H1 (cell line): ENCODE data around the gene OTOS. TPM values are rescaled to one million over a fixed set of nuclear protein-coding genes. Genes with fewer than 3 reads are reported as not detected.
A peak's percentile ranks its signal among the peaks of the same experiment; 100 is the strongest.

Source experiments
- CTCF ChIA-PET: fragments of 300-600 bp; sonication (Branson Sonifier 250); formaldehyde crosslinking; loops from one replicate; lab custom pipeline; 2021; ENCODE audit not compliant: partially characterized antibody; lab: Charles Lee
- POLR2A ChIA-PET: fragments of 300-600 bp; sonication (Branson Sonifier 250); formaldehyde crosslinking; loops from one replicate; lab custom pipeline; 2021; ENCODE audit warnings: inconsistent platforms; ENCODE audit not compliant: partially characterized antibody; lab: Charles Lee
- DNase-seq, 2 experiments: peaks; one replicate each; pipeline versions ENCODE4 v3.0.0 to v3.0.0-alpha.2; 2010 to 2022; ENCODE audit warnings: low spot score in 2 of 2, low read depth in 1 of 2, mixed read lengths in 1 of 2
- FAIRE-seq: peaks from 2 replicates; lab custom pipeline; 2011; peaks lifted over from hg19 to GRCh38; lab: Jason Lieb, UNC
- H2AFZ ChIP-seq: 2 replicates; pipeline ENCODE4 v1.8.1; 2012; ENCODE audit warnings: low read length, inconsistent platforms
- H2AK5ac ChIP-seq: 2 replicates; pipeline ENCODE4 v1.6.1; 2013; ENCODE audit warnings: low read depth, low read length
- H2BK120ac ChIP-seq: replicated peaks from 2 replicates; pipeline ENCODE3; 2013; ENCODE audit warnings: low read depth, low read length, inconsistent platforms
- H2BK12ac ChIP-seq: 2 replicates; pipeline ENCODE4 v1.6.1; 2013; ENCODE audit warnings: low read depth, low read length
- H2BK15ac ChIP-seq: 2 replicates; pipeline ENCODE4 v1.6.1; 2013; ENCODE audit warnings: low read length
- H2BK20ac ChIP-seq: 2 replicates; pipeline ENCODE4 v1.6.1; 2013; ENCODE audit warnings: low read length
- H2BK5ac ChIP-seq: 2 replicates; pipeline ENCODE4 v1.6.1; 2013; ENCODE audit warnings: low read depth, low read length
- H3K14ac ChIP-seq: 2 replicates; pipeline ENCODE4 v1.6.1; 2013; ENCODE audit warnings: inconsistent platforms; ENCODE audit not compliant: insufficient read length
- H3K18ac ChIP-seq: 2 replicates; pipeline ENCODE4 v1.6.1; 2013; ENCODE audit warnings: low read length; ENCODE audit errors: extremely low read depth
- H3K23ac ChIP-seq: 2 replicates; pipeline ENCODE4 v1.6.1; 2013; ENCODE audit warnings: inconsistent platforms; ENCODE audit not compliant: insufficient read length
- H3K23me2 ChIP-seq: 2 replicates; pipeline ENCODE4 v1.6.1; 2013; ENCODE audit warnings: low read depth, low read length
- H3K27ac ChIP-seq: 2 replicates; pipeline ENCODE4 v1.6.1; 2011; ENCODE audit warnings: low read depth, low read length, inconsistent platforms
- H3K27me3 ChIP-seq, 4 experiments: replicated peaks in 1 of 4; 1 replicate in 1 of 4; 2 replicates in 3 of 4; pipeline versions ENCODE4 v1.6.1 to v1.8.1; 2011 to 2013; ENCODE audit warnings: low read length in 3 of 4, mild to moderate bottlenecking in 3 of 4, inconsistent platforms in 2 of 4, mixed read lengths in 2 of 4, moderate library complexity in 1 of 4; ENCODE audit not compliant: control insufficient read depth in 3 of 4, insufficient read depth in 3 of 4; ENCODE audit errors: extremely low read depth in 1 of 4
- H3K36me3 ChIP-seq, 4 experiments: 2 replicates each; pipeline versions ENCODE4 v1.6.1 to v1.8.1; 2011 to 2013; ENCODE audit warnings: mild to moderate bottlenecking in 4 of 4, low read length in 3 of 4, moderate library complexity in 2 of 4, control low read depth in 1 of 4, inconsistent platforms in 1 of 4; ENCODE audit not compliant: insufficient read depth in 4 of 4, control insufficient read depth in 2 of 4
- H3K4ac ChIP-seq: replicated peaks from 2 replicates; pipeline ENCODE3; 2013; ENCODE audit warnings: low read length, low read depth, mixed read lengths, inconsistent platforms; ENCODE audit not compliant: insufficient read length
- H3K4me1 ChIP-seq, 4 experiments: replicated peaks in 1 of 4; 1 replicate in 1 of 4; 2 replicates in 3 of 4; pipeline versions ENCODE4 v1.6.1 to v1.8.1; 2011 to 2013; ENCODE audit warnings: low read length in 3 of 4, inconsistent platforms in 2 of 4, mixed read lengths in 1 of 4; ENCODE audit not compliant: insufficient read depth in 4 of 4, control insufficient read depth in 3 of 4
- H3K4me2 ChIP-seq, 2 experiments: 2 replicates each; pipeline versions ENCODE4 v1.6.1 to v1.8.1; 2011 to 2013; ENCODE audit warnings: low read depth in 2 of 2, low read length in 2 of 2, control low read depth in 1 of 2, inconsistent platforms in 1 of 2, mild to moderate bottlenecking in 1 of 2; ENCODE audit not compliant: insufficient read depth in 1 of 2
- H3K4me3 ChIP-seq, 4 experiments: fragments of 200-600, 300-600 bp in 1 of 4; sonication (generic), shearing (Covaris generic), sonication (Bioruptor Twin) in 1 of 4; 2 replicates each; pipeline versions ENCODE4 v1.5.1 to v1.8.1; 2011 to 2016; ENCODE audit warnings: low read length in 4 of 4, low read depth in 3 of 4, control low read depth in 2 of 4, inconsistent platforms in 2 of 4, mild to moderate bottlenecking in 2 of 4, mixed read lengths in 1 of 4, moderate library complexity in 1 of 4; ENCODE audit not compliant: insufficient read depth in 2 of 4; ENCODE audit errors: extremely low read depth in 1 of 4
- H3K56ac ChIP-seq: replicated peaks from 2 replicates; pipeline ENCODE3; 2013; ENCODE audit warnings: low read depth, mild to moderate bottlenecking, mixed read lengths, low read length, inconsistent platforms; ENCODE audit not compliant: insufficient read length
- H3K79me1 ChIP-seq: 2 replicates; pipeline ENCODE4 v1.6.1; 2013; ENCODE audit warnings: low read depth, low read length, control low read depth
- H3K79me2 ChIP-seq, 2 experiments: 2 replicates each; pipeline versions ENCODE4 v1.6.1 to v1.8.1; 2012 to 2013; ENCODE audit warnings: low read length in 2 of 2, mild to moderate bottlenecking in 2 of 2, inconsistent platforms in 1 of 2; ENCODE audit not compliant: insufficient read depth in 2 of 2, control insufficient read depth in 1 of 2
- H3K9ac ChIP-seq, 4 experiments: replicated peaks in 1 of 4; 1 replicate in 1 of 4; 2 replicates in 3 of 4; pipeline versions ENCODE4 v1.6.1 to v1.8.1; 2011 to 2013; ENCODE audit warnings: low read depth in 3 of 4, low read length in 3 of 4, control low read depth in 2 of 4, mild to moderate bottlenecking in 2 of 4, moderate library complexity in 2 of 4, inconsistent platforms in 1 of 4; ENCODE audit errors: extremely low read depth in 1 of 4
- H3K9me3 ChIP-seq, 2 experiments: 2 replicates each; pipeline versions ENCODE4 v1.6.1 to v1.8.1; 2012 to 2013; ENCODE audit warnings: mild to moderate bottlenecking in 2 of 2, moderate library complexity in 2 of 2, control low read depth in 1 of 2, inconsistent platforms in 1 of 2, low read depth in 1 of 2, low read length in 1 of 2, mixed read lengths in 1 of 2; ENCODE audit not compliant: insufficient read depth in 2 of 2
- H4K20me1 ChIP-seq, 2 experiments: replicated peaks in 1 of 2; 2 replicates each; pipeline versions ENCODE3 to v1.8.1; 2011 to 2013; ENCODE audit warnings: inconsistent platforms in 2 of 2, low read length in 2 of 2, mild to moderate bottlenecking in 1 of 2; ENCODE audit not compliant: insufficient read depth in 2 of 2, control insufficient read depth in 1 of 2
- H4K5ac ChIP-seq: 2 replicates; pipeline ENCODE4 v1.6.1; 2013; ENCODE audit warnings: low read length, low read depth, mixed read lengths, inconsistent platforms; ENCODE audit not compliant: insufficient read length
- H4K8ac ChIP-seq: 2 replicates; pipeline ENCODE4 v1.8.0; 2013; ENCODE audit warnings: mild to moderate bottlenecking, moderate library complexity, low read length, inconsistent platforms; ENCODE audit not compliant: insufficient read depth; ENCODE audit errors: extremely low read depth
- H4K91ac ChIP-seq: replicated peaks from 2 replicates; pipeline ENCODE3; 2013; ENCODE audit warnings: low read length, mixed read lengths, inconsistent platforms; ENCODE audit not compliant: insufficient read length
- CHD1 ChIP-seq: IDR thresholded peaks from 2 replicates; pipeline ENCODE4 v1.6.1; 2012; ENCODE audit warnings: low read depth, low read length, improper control_type of control experiment
- CHD2 ChIP-seq: IDR thresholded peaks from 2 replicates; pipeline ENCODE4 v1.6.1; 2012; ENCODE audit warnings: low read length, improper control_type of control experiment
- EGR1 ChIP-seq: IDR thresholded peaks from 2 replicates; pipeline ENCODE4 v1.6.1; 2011; ENCODE audit warnings: low read depth, low read length, borderline replicate concordance
- GABPA ChIP-seq: IDR thresholded peaks from 2 replicates; pipeline ENCODE4 v1.6.1; 2011; ENCODE audit warnings: mild to moderate bottlenecking, low read length, moderate library complexity, borderline replicate concordance; ENCODE audit not compliant: insufficient read depth
- MAFK ChIP-seq: IDR thresholded peaks from 2 replicates; pipeline ENCODE4 v1.6.1; 2012; ENCODE audit warnings: low read depth, mild to moderate bottlenecking, improper control_type of control experiment, low read length
- RAD21 ChIP-seq, 2 experiments: IDR thresholded peaks in 1 of 2; conservative IDR thresholded peaks in 1 of 2; 2 replicates each; pipeline ENCODE4 v1.6.1; 2011; ENCODE audit warnings: low read depth in 2 of 2, low read length in 2 of 2, improper control_type of control experiment in 1 of 2, inconsistent platforms in 1 of 2, mild to moderate bottlenecking in 1 of 2, moderate library complexity in 1 of 2
- RBBP5 ChIP-seq: IDR thresholded peaks from 2 replicates; pipeline ENCODE4 v1.7.1; 2012; ENCODE audit warnings: low read depth, mild to moderate bottlenecking, inconsistent platforms, low read length, moderate library complexity, borderline replicate concordance
- SAP30 ChIP-seq: fragments of 300-600 bp; sonication (generic); IDR thresholded peaks from 2 replicates; pipeline ENCODE4 v1.7.1; 2012; ENCODE audit warnings: low read length, moderate library complexity, mild to moderate bottlenecking, inconsistent platforms; ENCODE audit not compliant: insufficient read depth, insufficient replicate concordance
- SIX5 ChIP-seq: IDR thresholded peaks from 2 replicates; pipeline ENCODE4 v1.6.1; 2011; ENCODE audit warnings: mild to moderate bottlenecking, low read depth, low read length
- SP2 ChIP-seq: IDR thresholded peaks from 2 replicates; pipeline ENCODE4 v1.6.1; 2012; ENCODE audit warnings: mild to moderate bottlenecking, low read length, inconsistent platforms
- SUZ12 ChIP-seq: fragments of 200-600 bp; sonication (generic); IDR thresholded peaks from 2 replicates; pipeline ENCODE4 v1.6.1; 2012; ENCODE audit warnings: mild to moderate bottlenecking, inconsistent platforms, low read length, moderate library complexity, mixed read lengths
- TBP ChIP-seq: IDR thresholded peaks from 2 replicates; pipeline ENCODE4 v1.6.1; 2011; ENCODE audit warnings: low read depth, low read length, improper control_type of control experiment
- WGBS, 2 experiments: shearing (Covaris generic) in 1 of 2; methylation state at CpG; one replicate each; pipeline versions ENCODE4 v1.1.6 to v1.1.7; 2013 to 2015; ENCODE audit warnings: low lambda C conversion rate in 2 of 2, mixed read lengths in 2 of 2, inconsistent platforms in 1 of 2, low coverage in 1 of 2, missing lambda C conversion rate in 1 of 2; ENCODE audit not compliant: insufficient replicate concordance in 2 of 2, insufficient coverage in 1 of 2, insufficient read length in 1 of 2; ENCODE audit errors: extremely low coverage in 1 of 2, missing lambda C conversion rate in 1 of 2; 5-methylcytosine and 5-hydroxymethylcytosine counted together
- polyA plus RNA-seq, 7 experiments: library from polyadenylated mRNA; depleted of rRNA in 3 of 7; stranded (reverse) in 5 of 7; unstranded in 2 of 7; fragments of >200 nt in 5 of 7; fragments of 200-250 nt in 2 of 7; gene quantifications; 1 replicate in 5 of 7; 2 replicates in 1 of 7; 4 replicates in 1 of 7; pipeline versions ENCODE4 v1.2.1 to v1.2.3, GENCODE V29; 2011 to 2013; ENCODE audit warnings: missing spikeins in 2 of 7, mixed read lengths in 2 of 7
- total RNA-seq: library from RNA; stranded (reverse); fragmentation: NEBNext Ultra II Directional; extraction: Animal tissue kit (Norgen Biotek cat#: 25700); gene quantifications from 2 replicates; pipeline ENCODE4 v1.2.1, GENCODE V29; 2021

OTOS gene
- total and polyA plus RNA-seq, 2 of the 8 experiments (the other 6 are each of a cell fraction or from before 2014, with no cell fraction given), result 0.17 TPM; not detected in 1

GRCh38 chr2:240146627-240147278 lies 6.3 kb upstream of the OTOS start:
- Histone ChIP-seq H2BK20ac (peak overlapping the region; percentile 13; the same call in 1 of the 2 replicates), H3K56ac (no peak overlapping the region), H3K36me3 (no peaks in the 10 kb centered on the region), H3K23me2 (peaks cover 9% of the 10 kb centered on the region; the same call in 1 of the 2 replicates), H3K4me2 (no peak overlapping the region), H3K27me3 (peaks cover 0 to 8% (median 4%) of the 10 kb centered on the region in 4 experiments; a peak in 3 of 7 replicates), H3K23ac (no peak overlapping the region), H2BK15ac (no peak overlapping the region), H3K79me1 (no peaks in the 10 kb centered on the region), H4K8ac (peak overlapping the region; percentile 3; the same call in 1 of the 2 replicates), H2BK5ac (no peak overlapping the region), H4K20me1 (peaks cover 0 to 11% of the 10 kb centered on the region in 2 experiments), H3K9me3 (peaks cover 0 to 6% of the 10 kb centered on the region in 2 experiments; a peak in 1 of 4 replicates), H3K4me3 (no peak overlapping the region), H3K4me1 (no peaks in the 10 kb centered on the region; a peak in 2 of 7 replicates), H4K91ac (no peak overlapping the region), H3K9ac (no peak overlapping the region), H2BK120ac (no peak overlapping the region), H2AK5ac (no peak overlapping the region), H3K18ac (no peak overlapping the region), H4K5ac (no peak overlapping the region), H2BK12ac (no peak overlapping the region), H3K79me2 (no peaks in the 10 kb centered on the region), H3K27ac (no peak overlapping the region), H3K14ac (no peak overlapping the region), H2AFZ (no peak overlapping the region), H3K4ac (no peak overlapping the region)
- ChIA-PET POLR2A (no interaction called here), CTCF (interaction anchor here (1.7 kb wide), 1 partner anchor 86 kb away, joined by 7 read pairs; no protein-coding TSS in a partner anchor)
- no peak for DNase-seq
- 85% methylated on average over 9 of the region's 12 CpGs; no CpG with 5 or more reads in 1 of the 2 experiments for WGBS, 2 experiments
- no peak for FAIRE-seq
- no peak for TF ChIP-seq CHD1
- no peak for TF ChIP-seq SIX5
- no peak for TF ChIP-seq TBP
- TF ChIP-seq RAD21 (IDR thresholded peaks at IDR 0.05 in 1 of 2, conservative IDR thresholded peaks at IDR 0.05 in 1 of 2; ENCODE audit: low read depth in 2 of 2, low read length in 2 of 2), result no peak
- no peak for TF ChIP-seq SP2
- no peak for TF ChIP-seq EGR1
- TF ChIP-seq MAFK, result no peak
- TF ChIP-seq CHD2, result no peak
- TF ChIP-seq GABPA, result no peak
- no peak for TF ChIP-seq SAP30
- no peak for TF ChIP-seq RBBP5
- no peak for TF ChIP-seq SUZ12
